Ovary (tissue), 9 donors: ENCODE measurements around the gene SLC12A8. TPM values are rescaled to one million over a fixed set of nuclear protein-coding genes. Genes with fewer than 3 reads are reported as not detected.

Source experiments
- DNase-seq, 5 donors: peaks; one replicate each; pipeline ENCODE4 v3.0.0-alpha.2; 2019 to 2020
- H3K27ac ChIP-seq, 2 donors: fragments of 200-600 bp; one replicate each; pipeline versions ENCODE4 v1.5.1 to v1.8.0; 2019 to 2022
- H3K27me3 ChIP-seq: fragments of 200-600 bp; one replicate; pipeline ENCODE4 v1.8.0; 2022
- H3K36me3 ChIP-seq: fragments of 200-600 bp; sonication (generic); one replicate; pipeline ENCODE4 v1.5.1; 2019
- H3K4me1 ChIP-seq: one replicate; pipeline ENCODE4 v1.8.1; 2013; ENCODE audit warnings: mild to moderate bottlenecking, moderate library complexity; ENCODE audit not compliant: insufficient read depth
- H3K4me3 ChIP-seq: fragments of 200-600 bp; sonication (generic); one replicate; pipeline ENCODE4 v1.5.1; 2017
- H3K9me3 ChIP-seq, 2 donors: fragments of 200-600 bp in 1 of 2; sonication (generic) in 1 of 2; one replicate each; pipeline versions ENCODE4 v1.5.1 to v1.8.1; 2013 to 2019; ENCODE audit warnings: mild to moderate bottlenecking in 1 of 2, moderate library complexity in 1 of 2
- EP300 ChIP-seq: sonication (generic); formaldehyde crosslinking; IDR thresholded peaks from one replicate; pipeline ENCODE4 v1.6.1; 2017; ENCODE audit warnings: antibody characterized with exemption
- POLR2A ChIP-seq: fragments of 450-650 bp; IDR thresholded peaks from one replicate; pipeline ENCODE4 v1.6.1; 2017; ENCODE audit warnings: antibody characterized with exemption, mild to moderate bottlenecking, moderate library complexity
- WGBS, 3 donors: extraction: QIAGEN DNeasy Blood & Tissue Kit in 1 of 3; methylation state at CpG; one replicate each; pipeline versions ENCODE4 v1.1.5 to v1.1.7; 2013 to 2017; 5-methylcytosine and 5-hydroxymethylcytosine counted together
- intact Hi-C, 4 donors: fragments of 100-400 bp; cut with DNase I; formaldehyde crosslinking; loops; one replicate each; pipeline versions ENCODE4 v1.11.0 to v1.15.1; 2022 to 2023
- polyA plus RNA-seq, 2 donors: library from polyadenylated mRNA; stranded (reverse); fragments of 200-250 nt in 1 of 2; fragments of 350-450 nt in 1 of 2; fragmentation: Illumina TruSeq in 1 of 2; extraction: RNeasy Lipid Tissue Mini Kit (QIAGEN cat#74804) in 1 of 2; gene quantifications; one replicate each; pipeline ENCODE4 v1.2.3, GENCODE V29; 2013 to 2014
- total RNA-seq, 7 donors: library from RNA; depleted of rRNA in 2 of 7; stranded (reverse); fragments of >200 nt in 2 of 7; fragmentation: NEBNext Ultra II Directional in 3 of 7; extraction: Animal tissue kit (Norgen Biotek cat#: 25700) in 3 of 7; gene quantifications; one replicate each; pipeline versions ENCODE4 v1.1.0 to v1.2.4, GENCODE V29; 2016 to 2023
- TF ChIP-seq, protein P1 (sequence below), 3 donors: fragments of 450-650 bp in 2 of 3; fragments of 200-600 bp in 1 of 3; IDR thresholded peaks; one replicate each; pipeline versions ENCODE4 v1.5.1 to v1.8.0; 2016 to 2022; ENCODE audit warnings: antibody characterized with exemption in 3 of 3, mild to moderate bottlenecking in 1 of 3
- donor health status: DM: no; HTN: no; CAD: no; lungs with moderate emphysema.
- donor health status: DM: no; HTN: no; CAD: no.
- donor health status: Bipolar disorder and iron deficiency.
- donor health status: DM: yes; HTN: yes; CAD: no.
- donor health status: DM: no; HTN: no; CAD: no.
- donor health status: DM: yes; HTN: yes; CAD: no.

Gene SLC12A8
- total and polyA plus RNA-seq, 9 donors, result 0.28 to 11.5 (median 1.5) TPM

DNA sequence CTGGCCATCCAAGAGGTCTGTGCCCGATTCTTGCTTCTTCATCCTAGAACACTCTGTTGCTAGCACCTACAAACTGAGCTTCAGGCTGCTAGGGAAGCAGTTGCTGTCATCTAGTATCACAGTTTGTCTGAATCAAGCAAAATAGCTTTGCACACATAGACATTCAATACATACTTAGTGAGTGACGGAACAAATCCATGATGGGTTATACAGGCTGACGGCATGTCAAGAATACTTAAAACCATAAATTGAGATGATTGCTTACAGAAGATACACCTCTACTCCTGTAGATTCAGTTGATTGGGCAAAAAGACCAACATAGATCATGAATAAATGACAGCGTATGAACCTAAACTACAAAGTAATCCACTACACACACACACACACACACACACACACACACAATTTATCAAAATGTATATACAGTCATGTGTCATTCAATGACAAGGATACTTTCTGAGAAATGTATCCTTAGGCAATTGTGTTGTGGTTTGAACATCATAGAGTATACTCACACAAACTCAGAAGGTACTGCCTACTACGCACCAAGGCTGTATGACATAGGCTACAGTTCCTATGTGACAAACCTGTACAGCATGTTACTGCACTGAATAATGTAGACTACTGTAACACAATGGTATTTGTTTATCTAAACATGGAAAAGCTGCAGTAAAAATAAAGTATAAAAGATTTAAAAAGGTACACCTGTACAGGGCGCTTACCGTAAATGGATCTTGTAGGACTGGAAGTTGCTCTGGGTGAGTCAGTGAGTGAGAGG is 142.4 kb downstream of the SLC12A8 start:
- Histone ChIP-seq H3K9me3 (no peaks in the 10 kb centered on the region), H3K27ac (no peak overlapping the region), H3K4me1 (no peaks in the 10 kb centered on the region), H3K4me3 (no peak overlapping the region), H3K36me3 (no peaks in the 10 kb centered on the region), H3K27me3 (no peaks in the 10 kb centered on the region)
- WGBS, 3 donors, result 95 to 97% (median 96%) methylated on average over 7 of the region's 7 CpGs
- no peak for TF ChIP-seq POLR2A
- no peak for TF ChIP-seq EP300
- TF ChIP-seq, protein P1, sequence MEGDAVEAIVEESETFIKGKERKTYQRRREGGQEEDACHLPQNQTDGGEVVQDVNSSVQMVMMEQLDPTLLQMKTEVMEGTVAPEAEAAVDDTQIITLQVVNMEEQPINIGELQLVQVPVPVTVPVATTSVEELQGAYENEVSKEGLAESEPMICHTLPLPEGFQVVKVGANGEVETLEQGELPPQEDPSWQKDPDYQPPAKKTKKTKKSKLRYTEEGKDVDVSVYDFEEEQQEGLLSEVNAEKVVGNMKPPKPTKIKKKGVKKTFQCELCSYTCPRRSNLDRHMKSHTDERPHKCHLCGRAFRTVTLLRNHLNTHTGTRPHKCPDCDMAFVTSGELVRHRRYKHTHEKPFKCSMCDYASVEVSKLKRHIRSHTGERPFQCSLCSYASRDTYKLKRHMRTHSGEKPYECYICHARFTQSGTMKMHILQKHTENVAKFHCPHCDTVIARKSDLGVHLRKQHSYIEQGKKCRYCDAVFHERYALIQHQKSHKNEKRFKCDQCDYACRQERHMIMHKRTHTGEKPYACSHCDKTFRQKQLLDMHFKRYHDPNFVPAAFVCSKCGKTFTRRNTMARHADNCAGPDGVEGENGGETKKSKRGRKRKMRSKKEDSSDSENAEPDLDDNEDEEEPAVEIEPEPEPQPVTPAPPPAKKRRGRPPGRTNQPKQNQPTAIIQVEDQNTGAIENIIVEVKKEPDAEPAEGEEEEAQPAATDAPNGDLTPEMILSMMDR (IDR thresholded peaks at IDR 0.05), result no peak
- intact Hi-C loops, result loop anchor here in 2 of 4 donors (10.0 kb wide), 2 partner anchors 45 to 65 kb away; no protein-coding TSS in a partner anchor
- no peak for DNase-seq

DNA sequence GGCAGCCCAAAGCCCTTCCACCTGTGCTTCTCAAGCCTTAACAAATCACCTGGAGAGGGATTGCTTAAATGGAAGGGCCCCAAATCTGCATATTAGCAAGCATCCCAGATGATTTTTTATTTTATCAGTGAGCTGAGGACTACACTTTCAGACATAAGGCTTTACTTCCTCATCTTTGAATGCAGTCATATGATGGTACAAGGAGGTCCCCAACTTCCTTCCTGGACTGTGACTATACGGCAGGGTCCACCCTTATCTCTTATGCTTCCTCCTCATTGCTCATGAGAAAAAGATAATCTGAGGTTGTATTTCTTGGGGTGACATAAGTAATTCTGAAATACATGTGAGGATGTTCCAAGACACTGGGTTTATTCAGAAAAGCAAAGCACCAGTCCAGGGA is 143.1 kb downstream of the SLC12A8 start:
- no peaks in the 10 kb centered on the region for H3K9me3 ChIP-seq
- no peaks in the 10 kb centered on the region for H3K4me1 ChIP-seq
- no peak for DNase-seq
- TF ChIP-seq EP300, result no peak
- TF ChIP-seq, protein P1 (IDR thresholded peaks at IDR 0.05), result no peak
- TF ChIP-seq POLR2A, result no peak
- 52 to 57% (median 54%) methylated on average over 1 of the region's 1 CpG for WGBS, 3 donors
- no peaks in the 10 kb centered on the region for H3K36me3 ChIP-seq
- intact Hi-C loops, result loop anchor here in 1 of 4 donors (10.0 kb wide), 1 partner anchor 45 kb away; no protein-coding TSS in a partner anchor
- H3K27ac ChIP-seq, result no peak overlapping the region
- no peaks in the 10 kb centered on the region for H3K27me3 ChIP-seq
- no peak overlapping the region for H3K4me3 ChIP-seq

DNA sequence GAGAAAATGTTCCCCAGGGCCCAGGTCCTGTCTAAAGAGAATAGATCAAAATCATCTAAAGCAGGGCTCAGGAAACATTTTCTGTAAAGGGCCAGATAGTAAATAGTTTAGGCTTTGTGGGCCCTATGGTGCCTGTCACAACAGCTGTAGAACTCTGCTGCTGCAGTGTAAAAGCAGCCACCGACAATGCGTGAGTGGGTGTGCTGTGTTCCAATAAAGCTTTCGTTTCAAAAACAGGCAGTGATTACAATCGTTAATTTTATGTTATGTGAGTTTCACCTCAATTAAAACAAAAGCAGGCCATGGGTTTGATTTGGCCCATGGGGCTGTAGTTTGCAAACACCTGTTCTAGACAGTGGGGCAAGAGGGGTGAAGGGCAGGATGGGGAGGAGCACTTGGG is 144.3 kb downstream of the SLC12A8 start:
- H3K36me3 ChIP-seq, result no peaks in the 10 kb centered on the region
- 71 to 84% (median 84%) methylated on average over 4 of the region's 4 CpGs for WGBS, 3 donors
- no peak overlapping the region for H3K4me3 ChIP-seq
- no peaks in the 10 kb centered on the region for H3K4me1 ChIP-seq
- no peak for DNase-seq
- no peak overlapping the region for H3K27ac ChIP-seq
- TF ChIP-seq POLR2A (no peak), EP300 (no peak)
- TF ChIP-seq, protein P1 (IDR thresholded peaks at IDR 0.05), result no peak
- no peaks in the 10 kb centered on the region for H3K9me3 ChIP-seq
- intact Hi-C loops, result loop anchor here in 1 of 4 donors (10.0 kb wide), 1 partner anchor 47 kb away; no protein-coding TSS in a partner anchor
- no peaks in the 10 kb centered on the region for H3K27me3 ChIP-seq

DNA sequence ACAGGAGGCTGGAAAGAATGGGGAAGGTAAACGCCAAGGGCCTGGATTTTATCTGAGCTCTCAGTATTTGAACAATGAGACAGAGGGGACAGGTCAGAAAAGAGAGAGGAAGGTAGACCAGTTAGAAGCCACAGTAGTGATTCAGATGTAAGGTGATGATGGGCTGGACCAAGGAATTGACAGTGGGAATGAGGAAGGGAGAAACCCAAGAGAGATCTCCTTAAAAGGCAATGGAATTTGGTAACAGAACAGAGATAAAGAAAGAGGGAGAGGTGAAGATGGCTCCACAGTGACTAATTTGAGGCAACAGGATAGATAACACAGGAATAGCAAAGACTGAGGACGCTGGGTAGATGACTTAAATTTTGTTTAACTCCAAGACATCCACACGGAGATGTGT is 145.3 kb downstream of the SLC12A8 start:
- H3K36me3 ChIP-seq, result no peaks in the 10 kb centered on the region
- H3K9me3 ChIP-seq, result no peaks in the 10 kb centered on the region
- intact Hi-C loops, result loop anchor here in 1 of 4 donors (10.0 kb wide), 1 partner anchor 48 kb away; no protein-coding TSS in a partner anchor
- no peak for DNase-seq
- H3K27ac ChIP-seq, result no peak overlapping the region
- H3K27me3 ChIP-seq, result no peaks in the 10 kb centered on the region
- H3K4me1 ChIP-seq, result peaks cover 3% of the 10 kb centered on the region
- TF ChIP-seq, protein P1 (IDR thresholded peaks at IDR 0.05), result no peak
- no peak for TF ChIP-seq EP300
- TF ChIP-seq POLR2A, result no peak
- H3K4me3 ChIP-seq, result no peak overlapping the region
- 63 to 66% (median 64%) methylated on average over 3 of the region's 3 CpGs for WGBS, 3 donors
